HCT116 (cell line): ENCODE results near the gene CYP1A2. TPM values are rescaled to one million over a fixed set of nuclear protein-coding genes. Genes with fewer than 3 reads are reported as not detected.

Source experiments
- ATAC-seq: fragments of 200-7000 bp; cut with Tn5 transposase; 2 replicates; pipeline ENCODE4 v1.9.1; 2020; ENCODE audit warnings: mild to moderate bottlenecking, moderate library complexity
- BruUV-seq: library from RNA; stranded (reverse); fragments of 400-500 nt; replicated peaks from 2 replicates; lab custom pipeline; 2021; lab: Mats Ljungman, UMichigan
- CTCF ChIA-PET: fragments of 300-600 bp; sonication (Branson Sonifier 250); formaldehyde crosslinking; loops from one replicate; lab custom pipeline; 2021; ENCODE audit warnings: antibody characterized with exemption; lab: Charles Lee
- POLR2A ChIA-PET: fragments of 300-600, 350-600 bp; sonication (Branson Sonifier 250); formaldehyde crosslinking; loops from one replicate; lab custom pipeline; 2021; ENCODE audit warnings: antibody characterized with exemption; lab: Charles Lee
- RAD21 ChIA-PET, 2 experiments: fragments of 300-600 bp; sonication (Branson Sonifier 250); formaldehyde crosslinking; loops; one replicate each; lab custom pipeline; 2023; ENCODE audit warnings: low total read pairs in 2 of 2; ENCODE audit not compliant: uncharacterized antibody in 2 of 2, unreplicated experiment in 2 of 2, low non-redundant PET in 1 of 2; lab: Charles Lee
- DNase-seq: peaks from one replicate; pipeline ENCODE4 v3.0.0-alpha.2; 2010; ENCODE audit warnings: low read depth, low spot score
- H2AFZ ChIP-seq: fragments of 200-600 bp; shearing (Covaris generic), sonication (generic); 2 replicates; pipeline ENCODE4 v1.6.1; 2017; ENCODE audit warnings: low read depth, mixed run types, mixed read lengths, antibody characterized with exemption, low read length; ENCODE audit not compliant: poor library complexity, severe bottlenecking
- H3K27ac ChIP-seq: 2 replicates; pipeline ENCODE4 v1.5.1; 2012; ENCODE audit warnings: low read depth, low read length
- H3K27me3 ChIP-seq: fragments of 200-600 bp; sonication (generic); 2 replicates; pipeline ENCODE4 v1.6.1; 2016; ENCODE audit warnings: mixed run types, low read length, mixed read lengths; ENCODE audit not compliant: insufficient read depth
- H3K36me3 ChIP-seq, 2 experiments: fragments of 200-500 bp in 1 of 2; fragments of 200-600 bp in 1 of 2; sonication (Bioruptor generic) in 1 of 2; sonication (generic) in 1 of 2; 2 replicates each; pipeline versions ENCODE4 v1.5.1 to v1.6.1; 2014 to 2016; ENCODE audit warnings: low read length in 2 of 2, inconsistent platforms in 1 of 2, mixed read lengths in 1 of 2, mixed run types in 1 of 2; ENCODE audit not compliant: insufficient read depth in 2 of 2, control insufficient read depth in 1 of 2
- H3K4me1 ChIP-seq, 2 experiments: fragments of 200-600 bp in 1 of 2; sonication (generic) in 1 of 2; 2 replicates each; pipeline versions ENCODE4 v1.5.1 to v1.6.1; 2012 to 2017; ENCODE audit warnings: low read length in 2 of 2, inconsistent platforms in 1 of 2, mild to moderate bottlenecking in 1 of 2, mixed read lengths in 1 of 2, mixed run types in 1 of 2, moderate library complexity in 1 of 2; ENCODE audit not compliant: insufficient read depth in 2 of 2, control insufficient read depth in 1 of 2
- H3K4me2 ChIP-seq: fragments of 200-600 bp; sonication (generic); 2 replicates; pipeline ENCODE4 v1.6.1; 2017; ENCODE audit warnings: mixed run types, low read length, mixed read lengths
- H3K4me3 ChIP-seq, 2 experiments: fragments of 200-600 bp in 1 of 2; sonication (generic) in 1 of 2; replicated peaks in 1 of 2; 2 replicates each; pipeline ENCODE4 v1.5.1; 2011 to 2016; ENCODE audit warnings: low read length in 2 of 2, control low read depth in 1 of 2, low read depth in 1 of 2, mild to moderate bottlenecking in 1 of 2, mixed read lengths in 1 of 2, mixed run types in 1 of 2
- H3K79me2 ChIP-seq: fragments of 200-600 bp; sonication (generic); 2 replicates; pipeline ENCODE4 v1.6.1; 2017; ENCODE audit warnings: mild to moderate bottlenecking, mixed run types, low read length, moderate library complexity, mixed read lengths; ENCODE audit not compliant: insufficient read depth
- H3K9ac ChIP-seq: fragments of 200-600 bp; sonication (generic); 2 replicates; pipeline ENCODE4 v1.6.1; 2016; ENCODE audit warnings: low read length, mixed read lengths
- H3K9me2 ChIP-seq: fragments of 200-600 bp; sonication (generic), shearing (Covaris generic); 2 replicates; pipeline ENCODE4 v1.6.1; 2017; ENCODE audit warnings: mixed run types, mild to moderate bottlenecking, moderate library complexity; ENCODE audit not compliant: insufficient read depth
- H3K9me3 ChIP-seq, 2 experiments: fragments of 200-500 bp in 1 of 2; fragments of 200-600 bp in 1 of 2; sonication (Bioruptor generic) in 1 of 2; sonication (generic) in 1 of 2; 2 replicates each; pipeline ENCODE4 v1.6.1; 2014 to 2017; ENCODE audit warnings: low read length in 2 of 2, mixed read lengths in 2 of 2, inconsistent platforms in 1 of 2, low read depth in 1 of 2, mild to moderate bottlenecking in 1 of 2, mixed run types in 1 of 2, moderate library complexity in 1 of 2; ENCODE audit not compliant: control insufficient read depth in 1 of 2, insufficient read depth in 1 of 2
- H4K20me1 ChIP-seq: fragments of 200-600 bp; sonication (generic), shearing (Covaris generic); 2 replicates; pipeline ENCODE4 v1.6.1; 2017; ENCODE audit warnings: mixed run types, mild to moderate bottlenecking, moderate library complexity; ENCODE audit not compliant: insufficient read depth
- EZH2 ChIP-seq: fragments of 200-600 bp; sonication (generic); IDR thresholded peaks from 2 replicates; pipeline ENCODE4 v1.6.1; 2017; ENCODE audit warnings: antibody characterized with exemption, mixed run types
- JUND ChIP-seq: IDR thresholded peaks from 2 replicates; pipeline ENCODE4 v1.6.1; 2012
- RAD21 ChIP-seq: IDR thresholded peaks from 2 replicates; pipeline ENCODE4 v1.6.1; 2012; ENCODE audit warnings: low read depth, mild to moderate bottlenecking
- SP1 ChIP-seq: IDR thresholded peaks from 2 replicates; pipeline ENCODE4 v1.6.1; 2012; ENCODE audit warnings: low read depth
- SRF ChIP-seq: IDR thresholded peaks from 2 replicates; pipeline ENCODE4 v1.6.1; 2012; ENCODE audit warnings: low read depth
- TCF7L2 ChIP-seq: IDR thresholded peaks from 2 replicates; pipeline ENCODE4 v1.7.0; 2011; ENCODE audit warnings: borderline replicate concordance, inconsistent platforms; ENCODE audit not compliant: insufficient read depth, insufficient read length; ENCODE audit errors: extremely low read depth
- YY1 ChIP-seq: IDR thresholded peaks from 2 replicates; pipeline ENCODE4 v1.6.1; 2011; ENCODE audit warnings: low read length, low read depth, moderate library complexity, mild to moderate bottlenecking; ENCODE audit not compliant: insufficient replicate concordance; ENCODE audit errors: extremely low read depth
- ZBTB33 ChIP-seq: IDR thresholded peaks from 2 replicates; pipeline ENCODE4 v1.6.1; 2011; ENCODE audit warnings: mild to moderate bottlenecking, low read length, moderate library complexity; ENCODE audit not compliant: insufficient replicate concordance; ENCODE audit errors: extremely low read depth
- intact Hi-C: fragments of 100-400 bp; cut with micrococcal nuclease; formaldehyde crosslinking; loops from 2 replicates; pipeline ENCODE4 v1.10.0; 2022
- total RNA-seq: library from RNA; stranded (reverse); gene quantifications from one replicate; pipeline ENCODE4 v1.2.1, GENCODE V29; 2021; ENCODE audit not compliant: unreplicated experiment

The CYP1A2 gene
- total RNA-seq, 1 experiment from 2014 or later: not detected

GRCh38 chr15:74778599-74778970 lies 29.9 kb downstream of the CYP1A2 start:
- no peak overlapping the region for H3K27ac ChIP-seq
- no peak overlapping the region for H3K4me3 ChIP-seq
- ATAC-seq (no peak), DNase-seq (no peak)
- RAD21 ChIA-PET: no interaction called here
- CTCF ChIA-PET: interaction anchor here (0.8 to 2.1 kb wide), 5 partner anchors 9 to 157 kb away, joined by 3 to 9 read pairs (median 4); no protein-coding TSS in a partner anchor
- no peak overlapping the region for H2AFZ ChIP-seq
- H3K9me3 ChIP-seq: no peaks in the 10 kb centered on the region
- H3K4me1 ChIP-seq: peaks cover 9 to 15% of the 10 kb centered on the region in 2 experiments
- H3K27me3 ChIP-seq: no peaks in the 10 kb centered on the region
- no peak overlapping the region for H3K4me2 ChIP-seq
- TF ChIP-seq SP1 (no peak), RAD21 (no peak), YY1 (no peak), ZBTB33 (no peak), JUND (no peak), SRF (no peak), TCF7L2 (no peak), EZH2 (no peak)
- no TSS peak for BruUV-seq
- no peak overlapping the region for H3K9ac ChIP-seq
- no peaks in the 10 kb centered on the region; a peak in 1 of 4 replicates for H3K36me3 ChIP-seq
- no peaks in the 10 kb centered on the region for H4K20me1 ChIP-seq
- H3K79me2 ChIP-seq: peaks cover 12% of the 10 kb centered on the region
- intact Hi-C loops: no loop called here
- H3K9me2 ChIP-seq: no peaks in the 10 kb centered on the region
- POLR2A ChIA-PET: no interaction called here
